Loucy (cell line): ENCODE results near the gene GLRA1.

Source experiments
- EZH2phosphoT487 ChIP-seq: fragments of 200-600 bp; IDR thresholded peaks from 2 replicates; pipeline ENCODE4 v1.6.1; 2018; ENCODE audit warnings: antibody characterized with exemption, mild to moderate bottlenecking, moderate library complexity, borderline replicate concordance
- TF ChIP-seq, protein P1 (sequence below): fragments of 200-600 bp; sonication (generic); conservative IDR thresholded peaks from 2 replicates; pipeline ENCODE4 v1.5.1; 2014; ENCODE audit warnings: mild to moderate bottlenecking, antibody characterized with exemption, low read length

DNA sequence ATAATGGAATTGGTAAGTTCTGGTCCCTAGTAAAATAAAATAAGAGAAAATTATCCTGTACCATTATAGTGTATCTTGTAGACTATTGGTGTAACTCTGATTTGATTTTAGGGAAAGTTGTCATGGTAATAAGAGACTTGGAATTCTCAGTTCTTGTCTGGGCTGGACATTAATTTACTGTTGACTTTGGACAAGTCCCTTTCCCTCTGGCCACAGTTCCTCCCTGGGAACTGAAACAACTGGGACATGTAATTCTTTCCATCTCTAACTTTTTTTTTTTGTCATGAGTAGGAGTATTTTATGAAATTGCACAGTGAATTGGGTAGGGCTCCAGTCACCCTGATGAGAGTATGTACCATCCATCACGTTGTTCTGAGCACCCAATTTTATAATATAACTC is 15.0 kb downstream of the GLRA1 start:
- TF ChIP-seq, protein P1, sequence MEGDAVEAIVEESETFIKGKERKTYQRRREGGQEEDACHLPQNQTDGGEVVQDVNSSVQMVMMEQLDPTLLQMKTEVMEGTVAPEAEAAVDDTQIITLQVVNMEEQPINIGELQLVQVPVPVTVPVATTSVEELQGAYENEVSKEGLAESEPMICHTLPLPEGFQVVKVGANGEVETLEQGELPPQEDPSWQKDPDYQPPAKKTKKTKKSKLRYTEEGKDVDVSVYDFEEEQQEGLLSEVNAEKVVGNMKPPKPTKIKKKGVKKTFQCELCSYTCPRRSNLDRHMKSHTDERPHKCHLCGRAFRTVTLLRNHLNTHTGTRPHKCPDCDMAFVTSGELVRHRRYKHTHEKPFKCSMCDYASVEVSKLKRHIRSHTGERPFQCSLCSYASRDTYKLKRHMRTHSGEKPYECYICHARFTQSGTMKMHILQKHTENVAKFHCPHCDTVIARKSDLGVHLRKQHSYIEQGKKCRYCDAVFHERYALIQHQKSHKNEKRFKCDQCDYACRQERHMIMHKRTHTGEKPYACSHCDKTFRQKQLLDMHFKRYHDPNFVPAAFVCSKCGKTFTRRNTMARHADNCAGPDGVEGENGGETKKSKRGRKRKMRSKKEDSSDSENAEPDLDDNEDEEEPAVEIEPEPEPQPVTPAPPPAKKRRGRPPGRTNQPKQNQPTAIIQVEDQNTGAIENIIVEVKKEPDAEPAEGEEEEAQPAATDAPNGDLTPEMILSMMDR = no peak
- no peak for TF ChIP-seq EZH2phosphoT487
